MM.1S (cell line): ENCODE data around the gene EFCAB7.

ENCODE experiments used
- DNase-seq: peaks from one replicate; pipeline ENCODE4 v3.0.0-alpha.2; 2015
- H2AFZ ChIP-seq: fragments of 300-600 bp; sonication (generic); 2 replicates; pipeline ENCODE4 v1.6.0; 2016; ENCODE audit warnings: antibody characterized with exemption, low read length
- H3F3A ChIP-seq: fragments of 300-600 bp; sonication (generic); 2 replicates; pipeline ENCODE4 v1.6.1; 2016; ENCODE audit warnings: mild to moderate bottlenecking, antibody characterized with exemption, low read length, moderate library complexity, mixed read lengths; ENCODE audit not compliant: insufficient read depth
- H3K27ac ChIP-seq: fragments of 300-600 bp; sonication (generic); 2 replicates; pipeline ENCODE4 v1.5.1; 2016; ENCODE audit warnings: mild to moderate bottlenecking, low read length
- H3K27me3 ChIP-seq: fragments of 300-600 bp; sonication (generic); replicated peaks from 2 replicates; pipeline ENCODE4 v1.6.0; 2016; ENCODE audit warnings: low read length; ENCODE audit not compliant: insufficient read depth
- H3K36me3 ChIP-seq: fragments of 300-600 bp; sonication (generic); replicated peaks from 2 replicates; pipeline ENCODE4 v1.6.1; 2016; ENCODE audit warnings: mild to moderate bottlenecking, low read length, mixed read lengths; ENCODE audit not compliant: insufficient read depth
- H3K4me1 ChIP-seq: fragments of 300-600 bp; sonication (generic); 2 replicates; pipeline ENCODE4 v1.6.1; 2016; ENCODE audit warnings: low read length, mixed read lengths
- H3K4me2 ChIP-seq: fragments of 300-600 bp; sonication (generic); 2 replicates; pipeline ENCODE4 v1.6.0; 2016; ENCODE audit warnings: low read depth, low read length
- H3K4me3 ChIP-seq: fragments of 300-600 bp; sonication (generic); 2 replicates; pipeline ENCODE4 v1.5.1; 2016; ENCODE audit warnings: low read length, mixed read lengths
- H3K79me2 ChIP-seq: fragments of 300-600 bp; sonication (generic); 2 replicates; pipeline ENCODE4 v1.6.1; 2016; ENCODE audit warnings: mixed run types, low read length, mixed read lengths
- H3K9ac ChIP-seq: fragments of 300-600 bp; sonication (generic); 2 replicates; pipeline ENCODE4 v1.6.1; 2016; ENCODE audit warnings: low read length, mixed read lengths
- H3K9me2 ChIP-seq: fragments of 300-600 bp; sonication (generic); replicated peaks from 2 replicates; pipeline ENCODE4 v1.6.1; 2016; ENCODE audit warnings: mild to moderate bottlenecking, low read length, mixed read lengths; ENCODE audit not compliant: insufficient read depth
- H3K9me3 ChIP-seq: fragments of 300-600 bp; sonication (generic); replicated peaks from 2 replicates; pipeline ENCODE4 v1.6.1; 2016; ENCODE audit warnings: mild to moderate bottlenecking, low read length, mixed read lengths; ENCODE audit not compliant: insufficient read depth
- H4K20me1 ChIP-seq: fragments of 300-600 bp; sonication (generic); 2 replicates; pipeline ENCODE4 v1.6.1; 2016; ENCODE audit warnings: mild to moderate bottlenecking, low read length, moderate library complexity, mixed read lengths; ENCODE audit not compliant: insufficient read depth
- CTCF ChIP-seq: fragments of 300-600 bp; sonication (generic); IDR thresholded peaks from 2 replicates; pipeline ENCODE4 v1.5.1; 2016; ENCODE audit warnings: antibody characterized with exemption, low read length, mixed read lengths
- EZH2 ChIP-seq: fragments of 300-600 bp; sonication (generic); optimal IDR thresholded peaks from 2 replicates; pipeline ENCODE3; 2017; ENCODE audit warnings: low read depth, mild to moderate bottlenecking, antibody characterized with exemption, low read length, mixed read lengths
- EZH2phosphoT487 ChIP-seq: fragments of 300-600 bp; sonication (generic); IDR thresholded peaks from 2 replicates; pipeline ENCODE4 v1.6.1; 2018; ENCODE audit warnings: antibody characterized with exemption, low read length

The EFCAB7 gene

GRCh38 chr1:63618011-63618410, 94.7 kb downstream of the EFCAB7 start:
- DNase-seq: no peak
- no peaks in the 10 kb centered on the region for H3K36me3 ChIP-seq
- H3K9me2 ChIP-seq: no peaks in the 10 kb centered on the region
- no peak overlapping the region for H3K9ac ChIP-seq
- TF ChIP-seq EZH2phosphoT487 (no peak), EZH2 (no peak), CTCF (no peak)
- H3K4me3 ChIP-seq: no peak overlapping the region
- no peaks in the 10 kb centered on the region for H3K9me3 ChIP-seq
- no peaks in the 10 kb centered on the region for H3K79me2 ChIP-seq
- no peak overlapping the region for H3K4me2 ChIP-seq
- H3K4me1 ChIP-seq: no peaks in the 10 kb centered on the region; the same call in 1 of the 2 replicates
- H4K20me1 ChIP-seq: no peaks in the 10 kb centered on the region
- no peak overlapping the region for H2AFZ ChIP-seq
- H3K27me3 ChIP-seq: no peaks in the 10 kb centered on the region
- H3F3A ChIP-seq: no peaks in the 10 kb centered on the region
- H3K27ac ChIP-seq: no peak overlapping the region

- Histone ChIP-seq H3K9ac (no peak overlapping the region), H2AFZ (no peak overlapping the region), H3K4me1 (peaks cover 3% of the 10 kb centered on the region; the same call in 1 of the 2 replicates), H3K9me3 (no peaks in the 10 kb centered on the region), H3K79me2 (no peaks in the 10 kb centered on the region), H3K4me3 (no peak overlapping the region), H3K36me3 (no peaks in the 10 kb centered on the region), H3K4me2 (no peak overlapping the region), H3F3A (no peaks in the 10 kb centered on the region), H3K9me2 (no peaks in the 10 kb centered on the region), H3K27ac (no peak overlapping the region), H3K27me3 (no peaks in the 10 kb centered on the region), H4K20me1 (no peaks in the 10 kb centered on the region)
- TF ChIP-seq EZH2phosphoT487 (no peak), CTCF (no peak), EZH2 (no peak)
- DNase-seq: no peak
These were observed 96.2 kb downstream of the EFCAB7 start for GRCh38 chr1:63619558-63619957.

GRCh38 chr1:63620671-63621070, 97.3 kb downstream of the EFCAB7 start:
- Histone ChIP-seq H3K36me3 (no peaks in the 10 kb centered on the region), H3K27ac (no peak overlapping the region), H2AFZ (no peak overlapping the region), H3K4me1 (peaks cover 6% of the 10 kb centered on the region; the same call in 1 of the 2 replicates), H3K9me3 (no peaks in the 10 kb centered on the region), H3F3A (no peaks in the 10 kb centered on the region), H3K79me2 (no peaks in the 10 kb centered on the region), H3K4me2 (no peak overlapping the region), H3K4me3 (no peak overlapping the region), H3K9ac (no peak overlapping the region), H4K20me1 (no peaks in the 10 kb centered on the region), H3K9me2 (no peaks in the 10 kb centered on the region), H3K27me3 (no peaks in the 10 kb centered on the region)
- no peak for DNase-seq
- no peak for TF ChIP-seq EZH2
- TF ChIP-seq EZH2phosphoT487: no peak
- no peak for TF ChIP-seq CTCF
